Erythroblast (primary cell): ENCODE measurements around the gene VSIG10L.

Experiments
- DNase-seq, 2 experiments: peaks; one replicate each; lab custom pipeline; 2025; lab: John Stamatoyannopoulos, UW
- GATA1 ChIP-seq: IDR thresholded peaks from 2 replicates; pipeline ENCODE4 v1.6.1; 2011; ENCODE audit warnings: low read depth, mild to moderate bottlenecking, control low read depth, low read length, moderate library complexity
- POLR2A ChIP-seq: IDR thresholded peaks from 2 replicates; pipeline ENCODE4 v1.6.1; 2011; ENCODE audit warnings: mild to moderate bottlenecking, low read length

Gene VSIG10L

DNA sequence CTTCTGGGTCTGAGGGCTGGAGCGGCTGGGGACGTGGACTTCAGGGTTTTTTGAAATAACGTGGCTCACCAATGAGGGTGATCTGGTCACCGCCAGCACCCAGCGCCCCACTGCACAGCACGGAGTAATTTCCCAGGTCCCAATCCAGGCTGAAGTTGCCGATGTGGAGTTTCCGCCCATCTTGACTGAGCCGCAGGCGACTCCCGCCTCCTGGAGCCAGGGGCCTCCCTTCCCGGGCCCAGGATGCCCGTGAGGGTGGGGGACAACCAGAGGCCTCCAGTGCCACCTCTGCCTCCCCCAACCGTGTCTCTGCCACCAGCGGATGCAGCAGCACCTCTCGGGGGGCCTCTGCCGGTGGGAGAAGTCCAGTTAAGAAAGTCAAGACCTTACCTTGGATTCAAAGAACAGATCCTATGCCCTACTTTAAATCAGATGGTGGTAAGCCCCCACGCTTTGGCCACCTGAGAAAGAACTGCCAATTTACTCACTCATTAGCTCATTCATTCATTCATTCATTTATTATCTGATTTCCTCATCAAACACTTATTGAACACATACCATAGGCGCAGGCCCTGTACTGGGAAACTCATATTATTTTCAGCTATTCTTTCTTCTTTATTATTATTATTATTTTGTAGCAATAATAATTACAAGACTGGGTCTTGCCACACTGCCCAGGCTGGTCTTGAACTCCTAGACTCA lies 3.9 kb downstream of the VSIG10L start:
- TF ChIP-seq GATA1 (no peak), POLR2A (no peak)

DNA sequence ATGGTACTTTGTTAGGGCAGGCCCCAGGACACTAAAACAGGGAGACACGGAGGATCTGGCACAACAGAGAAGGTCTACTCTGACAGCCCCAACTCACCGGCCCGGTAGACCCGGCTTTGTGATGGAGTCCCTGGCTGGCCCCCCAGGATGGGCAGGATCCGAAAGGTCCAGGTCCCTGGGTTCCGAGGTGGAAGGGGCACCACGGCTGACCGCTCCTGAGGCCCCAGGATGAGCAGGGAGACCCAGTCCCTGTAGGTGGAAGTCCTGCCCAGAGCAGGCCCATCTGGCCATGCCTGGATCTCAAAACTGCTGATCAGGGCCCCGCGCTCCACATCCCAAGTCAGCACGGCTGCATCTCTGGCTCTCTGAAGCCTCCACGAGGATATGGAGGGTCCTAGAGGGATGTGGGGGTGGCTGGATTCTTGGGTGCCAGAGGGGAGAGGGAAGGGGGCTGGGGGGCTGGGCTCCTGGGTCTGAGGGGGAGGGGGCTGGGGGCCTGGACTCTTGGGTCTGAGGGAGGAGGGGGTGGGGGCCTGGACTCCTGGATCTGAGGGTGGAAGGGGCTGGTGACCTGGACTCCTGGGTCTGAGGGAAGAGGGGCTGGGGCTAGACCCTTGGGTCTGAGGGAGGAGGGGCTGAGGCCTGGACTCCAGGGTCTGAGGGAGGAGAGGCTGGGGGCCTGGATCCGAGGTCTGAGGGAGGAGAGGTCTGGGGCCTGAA lies 4.6 kb downstream of the VSIG10L start:
- TF ChIP-seq POLR2A (no peak), GATA1 (no peak)

More for the DNA sequence above, 3.9 kb downstream of the VSIG10L start:
- DNase-seq = no peak

DNA sequence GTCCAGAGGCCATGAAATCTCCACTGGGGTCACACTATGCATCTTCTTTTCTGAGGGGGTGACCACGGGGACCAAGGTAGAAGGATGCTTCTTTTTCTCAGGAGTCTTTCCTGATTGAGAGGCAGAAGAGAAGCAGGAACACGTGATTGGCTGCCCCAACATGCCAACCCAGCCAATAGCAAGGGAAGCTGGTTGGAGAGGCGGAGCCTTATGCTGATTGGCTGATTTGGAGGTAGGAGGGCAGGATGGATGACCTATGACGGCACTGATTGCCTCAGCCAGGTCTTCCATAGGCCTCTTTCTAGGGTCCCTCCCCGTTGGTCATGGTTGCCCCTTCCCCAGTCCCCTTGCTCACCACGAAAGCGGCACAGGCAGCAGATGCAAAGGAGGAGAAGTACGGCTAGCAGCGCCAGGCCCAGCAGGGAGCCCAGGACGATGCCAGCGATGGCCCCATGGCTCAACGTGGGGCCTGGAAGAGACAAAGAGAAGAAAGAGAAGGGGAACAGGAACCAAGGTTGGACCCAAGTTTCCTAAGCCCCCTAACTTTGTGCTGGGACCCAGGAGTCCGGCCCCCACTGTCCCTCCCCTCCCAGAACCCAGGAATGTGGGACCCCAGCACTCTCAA lies 8.0 kb downstream of the VSIG10L start:
- peak in 1 of 2 experiments; percentile 42 for DNase-seq
- TF ChIP-seq POLR2A = no peak
- no peak for TF ChIP-seq GATA1

More for the DNA sequence above, 4.6 kb downstream of the VSIG10L start:
- DNase-seq = no peak

DNA sequence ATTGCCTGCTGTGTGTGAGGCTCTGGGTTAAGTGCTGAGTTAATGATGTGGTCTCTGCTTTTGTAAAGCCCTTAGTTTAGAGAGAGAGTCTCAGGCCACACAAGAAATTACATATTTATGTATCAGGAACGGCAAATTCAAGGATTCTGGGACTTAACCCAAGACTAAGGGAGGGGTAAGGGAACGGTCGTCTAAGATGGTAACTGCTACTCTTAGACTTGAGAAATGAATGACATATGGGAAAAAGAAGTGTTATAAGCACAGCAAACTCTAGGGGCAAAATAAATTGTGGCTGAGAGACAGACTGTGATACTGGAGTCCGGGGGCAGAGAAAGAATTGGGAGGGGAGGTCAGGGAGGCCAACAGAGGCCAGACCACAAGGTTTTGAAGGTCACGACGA lies 10.2 kb downstream of the VSIG10L start:
- DNase-seq = no peak
- TF ChIP-seq POLR2A (no peak), GATA1 (no peak)

DNA sequence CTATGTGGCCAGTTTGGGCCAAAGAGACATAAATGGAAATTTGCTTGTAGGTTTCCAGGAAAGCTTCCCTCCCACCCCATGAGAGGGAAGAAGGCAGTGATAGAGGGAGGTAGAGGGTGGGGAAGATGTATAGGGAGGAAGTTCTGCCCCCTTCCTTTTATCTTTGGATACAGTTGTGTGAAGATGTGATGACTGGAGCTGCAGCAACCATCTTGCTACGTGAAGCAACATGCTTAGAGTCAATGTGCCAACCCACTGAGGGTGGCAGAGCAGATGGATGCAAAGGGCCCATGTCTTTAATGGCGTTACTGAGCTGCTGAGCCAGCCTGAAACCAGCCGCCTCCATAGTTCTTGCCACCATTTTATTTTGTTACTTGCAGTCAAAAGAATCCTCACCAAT lies 10.7 kb downstream of the VSIG10L start:
- no peak for TF ChIP-seq POLR2A
- no peak for TF ChIP-seq GATA1
- no peak for DNase-seq

DNA sequence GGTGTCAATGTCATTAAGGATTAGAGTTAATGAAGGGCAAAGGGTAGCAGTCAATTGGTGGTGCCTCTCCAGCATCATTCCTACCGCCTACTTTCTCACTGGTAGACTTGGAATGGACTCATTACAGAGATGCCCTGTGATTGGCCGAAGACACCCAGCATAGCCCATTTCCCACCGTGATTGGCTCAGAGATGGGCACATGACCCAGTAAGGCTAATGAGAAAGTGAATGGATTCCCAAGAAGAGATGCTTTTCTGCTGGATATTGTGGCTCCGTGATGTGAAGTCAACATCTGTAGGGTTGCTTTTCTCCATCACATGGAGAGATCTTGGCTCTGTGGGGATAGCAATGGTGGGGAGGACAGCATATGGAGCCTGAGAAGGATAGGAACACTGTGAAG lies 11.6 kb downstream of the VSIG10L start:
- DNase-seq = no peak
- no peak for TF ChIP-seq POLR2A
- no peak for TF ChIP-seq GATA1

DNA sequence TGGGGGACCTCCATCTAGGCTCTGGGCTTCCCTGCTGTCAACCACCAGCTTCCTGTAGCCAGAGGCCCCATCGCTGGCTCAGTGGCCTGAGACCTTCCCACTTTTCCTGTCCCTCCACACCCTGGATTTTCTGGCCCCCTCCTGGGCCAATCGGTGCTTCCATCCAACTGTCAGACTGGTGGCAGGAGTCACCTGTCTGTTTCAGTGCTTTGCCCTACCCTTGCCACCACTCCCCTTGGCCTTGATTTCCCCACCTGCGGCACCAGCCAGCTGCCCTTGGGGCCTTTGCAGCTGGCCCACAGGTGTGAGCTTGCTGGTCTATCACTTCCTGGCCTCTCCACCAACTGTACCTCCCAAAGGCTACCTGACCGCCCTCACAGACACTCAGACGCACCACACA lies 12.5 kb downstream of the VSIG10L start:
- no peak for TF ChIP-seq POLR2A
- no peak for TF ChIP-seq GATA1
- no peak for DNase-seq

DNA sequence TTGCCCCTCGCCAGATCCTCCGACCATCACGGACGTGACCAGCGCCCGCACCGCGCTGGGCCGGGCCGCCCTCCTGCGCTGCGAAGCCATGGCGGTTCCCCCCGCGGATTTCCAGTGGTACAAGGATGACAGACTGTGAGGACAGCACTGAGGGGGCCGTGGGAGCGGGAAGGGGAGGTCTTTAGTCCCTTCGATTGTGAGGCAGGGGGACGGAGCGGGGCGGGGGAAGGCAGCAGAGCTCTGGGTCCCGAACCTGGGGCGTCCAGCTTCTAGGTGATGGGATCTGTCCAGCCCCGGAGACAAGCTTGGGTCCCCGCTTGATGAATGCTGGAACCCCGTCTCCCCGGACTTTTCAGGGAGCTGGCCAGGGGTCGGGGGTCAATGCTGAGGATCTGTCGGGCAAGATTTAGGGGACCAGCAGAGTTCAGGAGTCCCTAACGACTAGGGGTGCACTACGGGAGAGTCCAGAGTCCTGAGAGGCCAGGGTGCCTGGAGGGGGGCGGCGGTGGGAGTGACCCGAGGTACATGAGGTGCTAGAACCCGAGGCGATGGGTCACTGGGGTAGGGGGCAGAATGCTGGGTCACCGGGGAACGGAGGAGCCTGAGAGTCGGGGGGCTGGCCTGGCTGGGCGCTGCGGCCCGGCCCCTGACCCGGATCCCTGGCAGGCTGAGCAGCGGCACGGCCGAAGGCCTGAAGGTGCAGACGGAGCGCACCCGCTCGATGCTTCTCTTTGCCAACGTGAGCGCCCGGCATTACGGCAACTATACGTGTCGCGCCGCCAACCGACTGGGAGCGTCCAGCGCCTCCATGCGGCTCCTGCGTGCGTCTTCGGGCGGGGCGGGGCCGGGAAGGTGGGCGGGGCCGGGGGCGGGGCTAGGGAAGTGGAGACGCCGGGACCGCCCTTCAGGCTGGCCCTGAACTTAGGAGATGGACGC lies 14.6 kb downstream of the VSIG10L start:
- TF ChIP-seq GATA1 (no peak), POLR2A (no peak)
- peak; percentile 81 to 83 for DNase-seq

DNA sequence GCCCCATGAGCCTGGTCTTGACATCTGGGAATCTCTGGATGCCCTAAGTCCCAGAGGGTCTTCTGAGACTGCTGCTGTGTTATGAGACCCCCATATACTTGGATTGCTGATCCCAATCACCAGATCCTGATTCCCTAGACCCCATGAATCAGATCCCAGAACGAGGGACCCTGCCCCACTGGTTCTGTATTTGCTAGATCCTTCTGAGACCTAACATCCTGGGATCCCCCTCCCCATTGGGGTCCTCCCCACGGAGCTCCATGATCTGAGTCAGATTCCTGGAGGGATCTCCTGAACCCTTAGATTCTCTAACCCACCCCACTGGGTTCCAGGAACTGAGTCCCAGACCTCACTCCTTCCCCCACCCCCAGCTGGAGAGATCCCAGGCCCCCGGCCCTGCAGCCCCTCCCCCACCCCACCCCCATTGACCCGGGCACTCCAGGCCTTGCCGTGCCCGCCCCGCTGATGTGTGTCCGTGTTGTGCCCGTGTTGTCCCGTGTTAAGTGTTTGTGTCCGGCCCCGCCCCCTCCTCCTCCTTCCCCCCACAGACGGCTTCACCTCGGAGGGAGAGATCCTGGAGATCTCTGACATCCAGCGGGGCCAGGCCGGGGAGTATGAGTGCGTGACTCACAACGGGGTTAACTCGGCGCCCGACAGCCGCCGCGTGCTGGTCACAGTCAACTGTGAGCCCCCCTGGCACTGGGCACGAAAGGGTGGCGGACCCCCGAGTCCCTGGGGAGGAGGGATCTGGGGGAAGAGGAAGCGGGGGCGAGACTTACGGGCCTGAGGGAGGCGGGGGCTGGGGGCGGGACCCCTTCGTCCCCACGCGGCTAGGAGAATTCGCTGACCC lies 15.5 kb downstream of the VSIG10L start:
- DNase-seq = no peak
- TF ChIP-seq GATA1 (no peak), POLR2A (no peak)

DNA sequence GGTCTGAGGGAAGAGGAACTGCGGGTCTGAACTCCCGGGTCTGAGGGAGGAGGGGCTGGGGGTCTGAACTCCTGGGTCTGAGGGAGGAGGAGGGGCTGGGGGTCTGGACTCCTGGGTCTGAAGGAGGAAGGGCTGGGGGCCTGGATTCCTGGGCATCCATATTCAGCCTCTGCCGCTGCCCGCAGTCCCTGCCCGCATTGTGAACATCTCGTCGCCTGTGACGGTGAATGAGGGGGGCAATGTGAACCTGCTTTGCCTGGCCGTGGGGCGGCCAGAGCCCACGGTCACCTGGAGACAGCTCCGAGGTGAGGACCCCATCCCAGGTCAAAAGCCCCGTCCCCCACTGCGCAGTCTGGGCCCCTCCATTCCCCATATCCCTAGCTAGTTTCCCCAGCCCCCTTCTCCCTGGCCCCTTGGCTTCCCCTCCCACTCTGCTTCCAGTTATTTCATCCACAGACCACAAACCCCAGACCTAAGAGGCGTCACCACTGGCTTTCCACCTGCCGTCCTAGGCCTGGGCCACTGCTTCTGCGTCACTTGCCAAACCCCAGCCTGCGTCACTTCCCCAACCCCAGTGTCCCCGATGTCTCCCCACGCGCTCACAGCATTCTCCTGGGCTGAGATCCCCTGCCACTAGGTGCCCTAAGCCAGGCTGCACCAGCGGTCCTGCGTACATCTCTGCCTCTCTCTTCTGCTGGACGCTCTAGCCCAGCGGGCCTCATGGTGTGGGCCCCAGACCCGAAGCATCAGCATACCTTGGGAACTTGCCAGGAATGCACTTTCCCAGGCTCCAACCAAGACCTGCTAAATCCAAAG lies 16.6 kb downstream of the VSIG10L start:
- DNase-seq = no peak
- TF ChIP-seq POLR2A (no peak), GATA1 (no peak)

DNA sequence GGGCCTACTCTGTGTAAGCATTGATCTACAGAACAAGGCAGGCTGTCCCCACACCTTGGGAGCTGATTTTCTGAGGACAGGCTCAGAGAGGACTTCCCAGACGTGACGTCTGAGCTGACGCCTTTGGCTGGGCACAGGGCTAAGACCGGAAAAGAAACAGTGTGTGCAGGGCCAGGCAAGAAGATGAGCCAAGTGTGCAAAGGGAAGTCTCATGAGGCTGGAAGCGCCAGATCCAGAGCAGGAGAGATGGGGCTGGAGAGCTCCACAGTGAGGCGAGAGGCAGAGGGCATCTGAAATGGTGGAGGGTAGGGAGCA lies 17.8 kb downstream of the VSIG10L start:
- TF ChIP-seq POLR2A (no peak), GATA1 (no peak)
- DNase-seq = no peak

DNA sequence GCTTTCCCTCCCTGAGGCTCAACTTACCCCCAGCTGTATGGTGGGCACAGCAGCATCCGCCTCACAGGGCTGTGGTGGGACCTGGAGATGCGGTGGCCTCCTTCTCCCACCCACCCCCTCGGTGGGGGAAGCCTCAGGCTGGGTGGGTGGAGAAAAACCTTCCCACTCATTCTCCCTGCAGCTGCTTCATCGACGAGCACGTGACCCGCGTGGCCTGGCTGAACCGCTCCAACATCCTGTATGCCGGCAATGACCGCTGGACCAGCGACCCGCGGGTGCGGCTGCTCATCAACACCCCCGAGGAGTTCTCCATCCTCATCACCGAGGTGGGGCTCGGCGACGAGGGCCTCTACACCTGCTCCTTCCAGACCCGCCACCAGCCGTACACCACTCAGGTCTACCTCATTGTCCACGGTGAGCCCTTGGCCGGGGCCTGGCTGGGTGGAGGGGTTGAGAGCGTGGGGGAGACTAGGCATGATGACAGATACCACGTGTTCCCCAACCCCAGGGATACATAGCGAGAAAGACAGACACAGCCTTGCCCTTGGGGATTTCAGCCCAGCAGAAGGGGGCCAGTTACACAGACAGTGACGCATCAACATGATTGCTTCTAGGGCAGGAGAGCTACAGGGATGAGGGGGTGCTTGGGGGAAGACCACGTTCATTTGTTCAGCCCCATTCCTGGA lies 18.3 kb downstream of the VSIG10L start:
- no peak for DNase-seq
- TF ChIP-seq POLR2A (no peak), GATA1 (no peak)

DNA sequence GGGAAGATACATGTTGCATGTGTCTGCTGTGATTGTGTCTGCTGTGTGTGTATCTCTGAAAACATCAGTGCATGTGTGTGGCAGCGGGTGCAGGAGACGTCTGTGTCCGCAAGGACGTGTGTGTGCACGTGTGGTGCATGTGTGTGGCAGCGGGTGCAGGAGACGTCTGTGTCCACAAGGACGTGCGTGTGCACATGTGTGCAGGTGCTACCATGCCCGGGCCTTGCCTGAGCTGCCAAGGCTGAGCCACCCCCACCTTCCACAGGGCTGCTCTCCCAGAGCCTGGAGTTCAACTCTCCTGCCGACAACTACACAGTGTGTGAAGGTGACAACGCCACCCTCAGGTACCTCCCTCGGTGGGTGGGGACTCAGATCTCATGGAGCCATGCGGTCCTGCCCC lies 20.1 kb downstream of the VSIG10L start:
- TF ChIP-seq POLR2A = no peak
- TF ChIP-seq GATA1 = no peak
- no peak for DNase-seq
